ENCODE data around the gene GATB.

Gene GATB

GRCh38 chr4:151675411-151675971 is 85.3 kb downstream of the GATB start:
- no peak overlapping the region for H3K4me3 ChIP-seq (ENCODE audit: control insufficient read depth, low read depth, low read length)
- DNase-seq (ENCODE audit: low read depth): no peak

GRCh38 chr4:151674804-151675391 is 85.9 kb downstream of the GATB start:
- no peak for TF ChIP-seq CTCF (IDR thresholded peaks at IDR 0.05; ENCODE audit: control insufficient read depth, insufficient read depth, low read depth, low read length, missing control alignments)
- no peak for DNase-seq (ENCODE audit: low read depth)
- no peak overlapping the region for H3K4me3 ChIP-seq (ENCODE audit: control insufficient read depth, low read depth, low read length)

More at GRCh38 chr4:151675411-151675971, 85.3 kb downstream of the GATB start:
- no peak for TF ChIP-seq CTCF (IDR thresholded peaks at IDR 0.05; ENCODE audit: control insufficient read depth, insufficient read depth, low read depth, low read length, missing control alignments)

- no peak overlapping the region for H3K4me3 ChIP-seq (ENCODE audit: control insufficient read depth, low read depth, low read length)
- DNase-seq (ENCODE audit: low read depth): no peak
- no peak for TF ChIP-seq CTCF (IDR thresholded peaks at IDR 0.05; ENCODE audit: control insufficient read depth, insufficient read depth, low read depth, low read length, missing control alignments)
Measured at GRCh38 chr4:151673908-151674520, 86.8 kb downstream of the GATB start.

GRCh38 chr4:151672996-151673395 is 87.8 kb downstream of the GATB start:
- DNase-seq (ENCODE audit: low read depth): no peak
- TF ChIP-seq CTCF (IDR thresholded peaks at IDR 0.05; ENCODE audit: control insufficient read depth, insufficient read depth, low read depth, low read length, missing control alignments): no peak

GRCh38 chr4:151671541-151672059 is 89.2 kb downstream of the GATB start:
- DNase-seq (ENCODE audit: low read depth): no peak
- no peak overlapping the region for H3K4me3 ChIP-seq (ENCODE audit: control insufficient read depth, low read depth, low read length)
- TF ChIP-seq CTCF (IDR thresholded peaks at IDR 0.05; ENCODE audit: control insufficient read depth, insufficient read depth, low read depth, low read length, missing control alignments): no peak

More at GRCh38 chr4:151672996-151673395, 87.8 kb downstream of the GATB start:
- H3K4me3 ChIP-seq (ENCODE audit: control insufficient read depth, low read depth, low read length): no peak overlapping the region

GRCh38 chr4:151670843-151671242 is 90.0 kb downstream of the GATB start:
- TF ChIP-seq CTCF (IDR thresholded peaks at IDR 0.05; ENCODE audit: control insufficient read depth, insufficient read depth, low read depth, low read length, missing control alignments): no peak
- no peak overlapping the region for H3K4me3 ChIP-seq (ENCODE audit: control insufficient read depth, low read depth, low read length)
- no peak for DNase-seq (ENCODE audit: low read depth)
